ENCODE measurements around the gene CSRP2.

Gene CSRP2

DNA sequence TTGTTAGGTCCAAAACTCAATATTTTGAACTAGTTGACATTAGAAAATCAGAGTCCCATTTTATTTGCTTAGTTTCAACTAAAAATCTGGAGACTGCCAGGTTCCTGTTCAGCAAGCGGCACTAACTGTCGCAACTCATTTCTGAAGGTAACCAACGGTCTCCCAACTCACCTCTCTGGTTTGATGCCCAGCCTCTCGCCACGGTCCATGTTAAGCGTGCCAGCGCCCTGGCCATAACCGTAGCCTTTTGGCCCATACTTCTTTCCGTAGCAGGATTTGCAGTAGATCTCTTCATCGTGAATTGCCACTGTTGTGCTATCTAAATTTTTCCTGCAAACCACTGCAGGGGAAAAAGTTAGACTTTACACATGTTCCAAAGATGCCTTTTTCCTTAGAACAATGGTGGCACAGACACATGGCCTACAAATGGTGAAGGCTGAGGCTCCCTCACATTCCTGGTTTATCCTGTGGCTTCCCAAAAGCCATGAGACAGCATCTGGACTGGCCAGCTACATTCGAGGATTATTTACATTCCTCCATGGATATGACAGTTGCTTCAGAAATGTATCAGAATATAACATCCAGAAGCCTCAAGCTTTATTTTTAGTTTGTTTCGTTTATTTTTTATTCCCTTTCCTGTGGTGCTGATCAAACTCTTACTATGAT is 15.7 kb downstream of the CSRP2 start:
- CTCF ChIA-PET = no interaction called here
- no peak for DNase-seq (ENCODE audit: extremely low spot score)
- TF ChIP-seq CTBP1 (IDR thresholded peaks at IDR 0.05; ENCODE audit: borderline replicate concordance) (no peak), ZNF384 (IDR thresholded peaks at IDR 0.05) (no peak), L3MBTL2 (conservative IDR thresholded peaks at IDR 0.05) (no peak), ELF4 (IDR thresholded peaks at IDR 0.05) (no peak), BHLHE40 (IDR thresholded peaks at IDR 0.05; ENCODE audit: borderline replicate concordance) (no peak), FOXA1 (IDR thresholded peaks at IDR 0.05) (no peak), NFRKB (IDR thresholded peaks at IDR 0.05) (no peak), SUZ12 (IDR thresholded peaks at IDR 0.05) (no peak), ARNT (IDR thresholded peaks at IDR 0.05) (no peak), FOXM1 (IDR thresholded peaks at IDR 0.05; ENCODE audit: borderline replicate concordance) (no peak)
- POLR2A ChIA-PET = no interaction called here

DNA sequence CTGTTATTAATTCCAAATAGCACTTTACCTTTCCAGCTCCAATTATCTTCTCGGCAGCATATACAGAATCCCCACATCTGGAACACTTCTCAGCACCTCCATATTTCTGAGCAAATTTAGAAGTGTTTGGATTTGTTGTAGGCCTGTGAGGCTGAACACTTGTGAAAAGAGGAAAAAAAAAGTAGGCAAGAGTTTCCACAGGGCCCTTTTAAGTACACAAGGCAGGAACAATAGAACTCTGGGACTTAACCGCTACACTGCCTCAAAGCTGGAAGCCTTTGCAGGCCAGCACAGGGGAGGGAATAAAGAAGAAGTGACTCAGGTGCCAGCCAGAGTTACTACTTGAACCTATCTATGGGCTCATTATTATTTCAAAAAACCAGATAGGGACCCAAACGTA is 18.6 kb downstream of the CSRP2 start:
- POLR2A ChIA-PET = no interaction called here

DNA sequence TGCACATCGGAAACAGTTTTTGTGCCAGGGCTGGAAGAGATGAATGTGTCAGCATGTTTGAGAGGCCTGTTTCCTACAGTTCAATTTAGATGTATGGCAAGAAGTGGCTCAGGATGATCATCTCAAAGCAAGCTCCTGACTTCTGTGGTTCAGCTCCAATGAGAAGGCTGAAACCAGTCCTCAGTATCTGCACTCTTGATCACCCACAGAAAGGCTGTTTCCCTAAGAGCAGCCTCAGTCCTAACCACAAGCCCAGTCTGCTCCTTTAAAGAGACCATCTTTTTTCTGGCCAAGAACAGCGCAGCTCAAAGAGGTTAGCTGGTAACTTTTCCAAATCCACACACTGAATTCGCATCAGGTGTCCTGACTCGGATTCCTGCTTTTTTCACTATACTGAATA is 19.2 kb downstream of the CSRP2 start:
- POLR2A ChIA-PET = no interaction called here
- no peak for DNase-seq (ENCODE audit: extremely low spot score)
- TF ChIP-seq L3MBTL2 (conservative IDR thresholded peaks at IDR 0.05) (no peak), CTBP1 (IDR thresholded peaks at IDR 0.05; ENCODE audit: borderline replicate concordance) (no peak), TARDBP (IDR thresholded peaks at IDR 0.05) (no peak), SP1 (IDR thresholded peaks at IDR 0.05) (no peak), ARNT (IDR thresholded peaks at IDR 0.05) (no peak), ZNF384 (IDR thresholded peaks at IDR 0.05) (no peak), LEF1 (IDR thresholded peaks at IDR 0.05; ENCODE audit: borderline replicate concordance) (no peak)
- CTCF ChIA-PET = interaction anchor here (1.6 kb wide), 1 partner anchor 10 kb away, joined by 4 read pairs; no protein-coding TSS in a partner anchor

More for the DNA sequence above, 18.6 kb downstream of the CSRP2 start:
- TF ChIP-seq FOXA1 (IDR thresholded peaks at IDR 0.05) (no peak), HDGF (IDR thresholded peaks at IDR 0.05; ENCODE audit: borderline replicate concordance) (no peak), BHLHE40 (IDR thresholded peaks at IDR 0.05; ENCODE audit: borderline replicate concordance) (no peak)
- no peak for DNase-seq (ENCODE audit: extremely low spot score)
- CTCF ChIA-PET = no interaction called here

DNA sequence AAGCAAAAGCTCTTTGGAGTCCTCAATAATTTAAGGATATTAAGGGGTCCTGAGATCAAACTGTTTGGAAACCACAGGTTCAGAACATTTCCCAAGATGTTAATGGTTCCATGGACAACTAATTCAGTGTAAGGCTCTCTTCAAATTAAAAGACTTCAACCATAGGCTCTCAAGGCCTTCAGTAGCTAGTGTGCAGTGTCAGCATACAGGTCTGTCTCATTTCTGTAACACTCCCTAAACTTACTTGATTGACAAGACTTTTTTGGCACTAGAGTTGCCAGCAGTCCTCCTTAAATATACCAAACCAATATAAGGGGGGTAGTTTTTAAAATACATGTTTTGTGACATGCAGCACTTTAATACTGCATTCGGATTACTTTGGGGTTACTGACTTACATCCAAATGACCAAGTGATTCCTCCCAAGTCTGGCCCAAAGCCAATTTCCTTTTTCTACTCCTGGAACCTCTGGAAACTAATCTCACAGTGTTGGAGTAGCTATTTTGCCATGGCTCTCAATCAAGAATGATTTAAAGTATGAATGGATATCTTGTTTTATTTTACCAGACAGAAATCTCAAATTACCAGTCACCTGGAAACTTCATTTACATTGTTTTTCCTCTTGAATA is 22.7 kb downstream of the CSRP2 start:
- no peak for DNase-seq (ENCODE audit: extremely low spot score)
- ChIA-PET CTCF (no interaction called here), POLR2A (no interaction called here)
- no peak for TF ChIP-seq SP1 (IDR thresholded peaks at IDR 0.05)
- TF ChIP-seq BHLHE40 (IDR thresholded peaks at IDR 0.05; ENCODE audit: borderline replicate concordance) = no peak
- TF ChIP-seq TARDBP (IDR thresholded peaks at IDR 0.05) = no peak
- TF ChIP-seq FOXM1 (IDR thresholded peaks at IDR 0.05; ENCODE audit: borderline replicate concordance) = no peak
- TF ChIP-seq LEF1 (IDR thresholded peaks at IDR 0.05; ENCODE audit: borderline replicate concordance) = no peak
- no peak for TF ChIP-seq HDGF (IDR thresholded peaks at IDR 0.05; ENCODE audit: borderline replicate concordance)
- TF ChIP-seq FOXK2 (IDR thresholded peaks at IDR 0.05) = no peak
- TF ChIP-seq FOXA1 (IDR thresholded peaks at IDR 0.05) = no peak
- TF ChIP-seq CTBP1 (IDR thresholded peaks at IDR 0.05; ENCODE audit: borderline replicate concordance) = no peak
- TF ChIP-seq, protein P1, sequence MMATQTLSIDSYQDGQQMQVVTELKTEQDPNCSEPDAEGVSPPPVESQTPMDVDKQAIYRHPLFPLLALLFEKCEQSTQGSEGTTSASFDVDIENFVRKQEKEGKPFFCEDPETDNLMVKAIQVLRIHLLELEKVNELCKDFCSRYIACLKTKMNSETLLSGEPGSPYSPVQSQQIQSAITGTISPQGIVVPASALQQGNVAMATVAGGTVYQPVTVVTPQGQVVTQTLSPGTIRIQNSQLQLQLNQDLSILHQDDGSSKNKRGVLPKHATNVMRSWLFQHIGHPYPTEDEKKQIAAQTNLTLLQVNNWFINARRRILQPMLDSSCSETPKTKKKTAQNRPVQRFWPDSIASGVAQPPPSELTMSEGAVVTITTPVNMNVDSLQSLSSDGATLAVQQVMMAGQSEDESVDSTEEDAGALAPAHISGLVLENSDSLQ (IDR thresholded peaks at IDR 0.05) = no peak
- TF ChIP-seq ELF4 (IDR thresholded peaks at IDR 0.05) = no peak
- no peak for TF ChIP-seq ZNF384 (IDR thresholded peaks at IDR 0.05)
- TF ChIP-seq ARNT (IDR thresholded peaks at IDR 0.05) = no peak
- no peak for TF ChIP-seq SUZ12 (IDR thresholded peaks at IDR 0.05)
- TF ChIP-seq L3MBTL2 (conservative IDR thresholded peaks at IDR 0.05) = no peak

DNA sequence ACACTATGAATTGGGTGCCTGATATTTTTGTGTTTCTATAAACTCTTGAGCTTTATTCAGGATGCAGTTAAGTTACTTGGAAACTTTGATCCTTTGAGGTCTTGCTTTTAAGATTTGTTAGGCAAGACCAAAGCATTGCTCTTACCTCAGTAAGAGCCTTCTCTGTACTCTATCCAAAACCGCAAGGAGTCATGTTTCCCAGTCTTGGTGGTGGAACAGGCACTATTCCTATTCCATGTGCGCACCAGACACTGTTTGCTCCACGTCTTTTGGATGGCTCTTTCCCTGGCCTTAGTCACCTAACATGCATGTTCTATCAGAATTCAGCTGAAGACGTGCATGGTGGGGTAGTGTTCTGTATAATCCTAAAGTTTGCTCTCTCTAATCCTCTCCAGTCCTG is 23.5 kb downstream of the CSRP2 start:
- no peak for TF ChIP-seq L3MBTL2 (conservative IDR thresholded peaks at IDR 0.05)
- ChIA-PET CTCF (no interaction called here), POLR2A (no interaction called here)
- DNase-seq (ENCODE audit: extremely low spot score) = no peak

DNA sequence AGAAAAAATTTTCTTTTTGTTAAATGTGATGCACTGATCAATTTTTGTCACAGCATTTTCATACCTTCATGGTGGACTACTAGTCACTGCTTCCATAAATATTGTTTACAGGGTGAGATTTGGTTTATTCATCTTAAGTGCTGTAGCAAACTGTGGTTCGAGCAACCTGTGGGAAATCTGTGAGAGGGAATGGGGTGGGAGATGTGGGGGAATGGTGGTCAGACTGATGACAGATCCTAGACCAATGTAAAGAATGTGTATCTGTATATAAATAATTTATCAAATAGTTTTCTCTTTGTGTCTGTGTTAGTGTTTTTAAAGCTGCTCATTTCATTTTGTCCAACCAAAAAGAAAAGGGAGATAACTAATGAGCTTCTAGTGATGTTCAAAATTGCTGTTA is 26.7 kb downstream of the CSRP2 start:
- ChIA-PET POLR2A (no interaction called here), CTCF (no interaction called here)
- TF ChIP-seq LEF1 (IDR thresholded peaks at IDR 0.05; ENCODE audit: borderline replicate concordance) (no peak), L3MBTL2 (conservative IDR thresholded peaks at IDR 0.05) (no peak), BHLHE40 (IDR thresholded peaks at IDR 0.05; ENCODE audit: borderline replicate concordance) (no peak), SP1 (IDR thresholded peaks at IDR 0.05) (no peak), ARNT (IDR thresholded peaks at IDR 0.05) (no peak), FOXM1 (IDR thresholded peaks at IDR 0.05; ENCODE audit: borderline replicate concordance) (no peak), FOXK2 (IDR thresholded peaks at IDR 0.05) (no peak), TARDBP (IDR thresholded peaks at IDR 0.05) (no peak), CTBP1 (IDR thresholded peaks at IDR 0.05; ENCODE audit: borderline replicate concordance) (no peak), FOXA1 (IDR thresholded peaks at IDR 0.05) (no peak), HDGF (IDR thresholded peaks at IDR 0.05; ENCODE audit: borderline replicate concordance) (no peak)
- no peak for DNase-seq (ENCODE audit: extremely low spot score)

DNA sequence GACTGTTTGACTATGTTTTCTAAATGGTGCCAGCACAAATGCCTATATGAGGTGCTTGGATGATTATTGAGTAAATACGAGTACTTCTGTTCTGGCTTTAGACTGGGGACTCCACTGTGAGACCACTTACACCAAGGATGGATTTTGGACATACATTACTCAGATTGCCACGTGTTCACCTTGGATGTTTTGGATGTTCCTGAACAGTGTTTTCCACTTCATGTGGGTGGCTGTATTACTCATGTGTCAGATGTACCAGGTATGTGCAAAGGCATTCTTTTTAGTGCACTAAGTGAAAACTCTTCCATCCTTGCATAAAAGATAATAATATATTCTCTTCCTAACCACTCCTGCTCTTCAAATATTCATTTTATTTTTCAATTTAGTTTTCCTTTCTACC is 30.7 kb downstream of the CSRP2 start:
- TF ChIP-seq L3MBTL2 (conservative IDR thresholded peaks at IDR 0.05) (no peak), BHLHE40 (IDR thresholded peaks at IDR 0.05; ENCODE audit: borderline replicate concordance) (no peak), ELF4 (IDR thresholded peaks at IDR 0.05) (no peak), HDGF (IDR thresholded peaks at IDR 0.05; ENCODE audit: borderline replicate concordance) (no peak), SUZ12 (IDR thresholded peaks at IDR 0.05) (no peak), NFRKB (IDR thresholded peaks at IDR 0.05) (no peak), CTBP1 (IDR thresholded peaks at IDR 0.05; ENCODE audit: borderline replicate concordance) (no peak), FOXA1 (IDR thresholded peaks at IDR 0.05) (no peak), ARNT (IDR thresholded peaks at IDR 0.05) (no peak), TARDBP (IDR thresholded peaks at IDR 0.05) (no peak), FOXK2 (IDR thresholded peaks at IDR 0.05) (no peak), FOXM1 (IDR thresholded peaks at IDR 0.05; ENCODE audit: borderline replicate concordance) (no peak), SP1 (IDR thresholded peaks at IDR 0.05) (no peak), ZNF384 (IDR thresholded peaks at IDR 0.05) (no peak), LEF1 (IDR thresholded peaks at IDR 0.05; ENCODE audit: borderline replicate concordance) (no peak)
- TF ChIP-seq, protein P1 (IDR thresholded peaks at IDR 0.05) = no peak
- CTCF ChIA-PET = no interaction called here
- POLR2A ChIA-PET = no interaction called here
- no peak for DNase-seq (ENCODE audit: extremely low spot score)
